ENCODE data around the gene MAP3K12. TPM values are rescaled to one million over a fixed set of nuclear protein-coding genes. Genes with fewer than 3 reads are reported as not detected.
"Not testable (repeated sequence)": the region's sequence is repeated elsewhere in the genome, so short reads cannot be mapped to it uniquely, and the experiment has no call there.

The MAP3K12 gene, protein sequence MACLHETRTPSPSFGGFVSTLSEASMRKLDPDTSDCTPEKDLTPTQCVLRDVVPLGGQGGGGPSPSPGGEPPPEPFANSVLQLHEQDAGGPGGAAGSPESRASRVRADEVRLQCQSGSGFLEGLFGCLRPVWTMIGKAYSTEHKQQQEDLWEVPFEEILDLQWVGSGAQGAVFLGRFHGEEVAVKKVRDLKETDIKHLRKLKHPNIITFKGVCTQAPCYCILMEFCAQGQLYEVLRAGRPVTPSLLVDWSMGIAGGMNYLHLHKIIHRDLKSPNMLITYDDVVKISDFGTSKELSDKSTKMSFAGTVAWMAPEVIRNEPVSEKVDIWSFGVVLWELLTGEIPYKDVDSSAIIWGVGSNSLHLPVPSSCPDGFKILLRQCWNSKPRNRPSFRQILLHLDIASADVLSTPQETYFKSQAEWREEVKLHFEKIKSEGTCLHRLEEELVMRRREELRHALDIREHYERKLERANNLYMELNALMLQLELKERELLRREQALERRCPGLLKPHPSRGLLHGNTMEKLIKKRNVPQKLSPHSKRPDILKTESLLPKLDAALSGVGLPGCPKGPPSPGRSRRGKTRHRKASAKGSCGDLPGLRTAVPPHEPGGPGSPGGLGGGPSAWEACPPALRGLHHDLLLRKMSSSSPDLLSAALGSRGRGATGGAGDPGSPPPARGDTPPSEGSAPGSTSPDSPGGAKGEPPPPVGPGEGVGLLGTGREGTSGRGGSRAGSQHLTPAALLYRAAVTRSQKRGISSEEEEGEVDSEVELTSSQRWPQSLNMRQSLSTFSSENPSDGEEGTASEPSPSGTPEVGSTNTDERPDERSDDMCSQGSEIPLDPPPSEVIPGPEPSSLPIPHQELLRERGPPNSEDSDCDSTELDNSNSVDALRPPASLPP
- total RNA-seq (2022) (4.6 and 5.8 TPM in 2 replicates), Bru-seq, nascent RNA (percentile 32 among the genes with signal in this experiment), BruChase-seq, experiment 1, labeled RNA remaining after a 6-hour chase (percentile 46 among the genes with signal in this experiment), BruChase-seq, experiment 2, labeled RNA remaining after a 2-hour chase (percentile 38 among the genes with signal in this experiment)
- long read RNA-seq, partial matches to known transcripts: 2 of 30 reads
- long read RNA-seq, other reads (novel, unspliced or antisense): 28 of 30 reads

DNA sequence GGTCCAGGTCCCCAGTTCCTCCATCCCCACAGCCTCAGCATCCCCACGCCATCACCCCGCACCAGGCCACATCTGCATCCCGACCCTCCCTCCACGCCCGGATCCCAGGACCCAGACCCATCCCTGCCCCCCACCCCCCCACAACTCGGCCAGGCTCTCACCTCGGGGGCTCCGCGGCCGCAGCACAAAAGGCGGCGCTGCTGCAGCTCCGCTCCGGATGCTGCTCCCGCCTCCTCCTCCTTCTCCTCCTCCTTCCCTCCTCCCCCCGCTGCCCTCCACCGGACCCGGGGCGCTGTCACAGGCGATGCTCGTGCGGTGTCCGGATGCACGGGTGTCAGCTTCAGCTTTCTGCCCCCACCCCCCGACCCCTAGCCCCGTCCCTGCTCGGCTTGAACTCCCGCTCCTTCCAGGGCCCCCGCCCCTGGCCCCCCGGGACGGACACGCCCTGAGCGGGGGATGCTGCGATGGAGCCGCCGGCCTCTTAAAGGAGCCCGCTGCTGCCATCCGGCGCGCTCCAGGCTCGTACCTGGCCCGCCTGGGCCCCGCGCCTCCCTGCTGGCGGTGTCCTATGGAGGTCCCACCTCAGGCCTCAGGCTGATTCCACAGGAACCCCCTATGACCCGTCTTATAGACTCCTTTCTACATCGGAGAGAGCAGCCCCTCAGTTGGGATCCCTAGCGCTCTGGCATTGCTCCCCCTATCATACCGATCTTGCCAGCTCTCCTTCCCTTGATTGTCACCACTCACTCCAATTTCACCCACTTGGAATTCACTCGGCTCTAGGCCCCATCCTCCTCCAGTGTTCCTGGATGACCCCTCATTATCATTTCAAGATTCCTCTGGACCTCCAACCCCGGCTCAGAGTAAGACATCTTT lies at the start of gene MAP3K12:
Gene MAP3K12, minus strand, starts transcription at position 193 of the 876 bp plus-strand sequence. CDS start 12,067 bp downstream, outside the sequence.
- TF ChIP-seq, protein P1, sequence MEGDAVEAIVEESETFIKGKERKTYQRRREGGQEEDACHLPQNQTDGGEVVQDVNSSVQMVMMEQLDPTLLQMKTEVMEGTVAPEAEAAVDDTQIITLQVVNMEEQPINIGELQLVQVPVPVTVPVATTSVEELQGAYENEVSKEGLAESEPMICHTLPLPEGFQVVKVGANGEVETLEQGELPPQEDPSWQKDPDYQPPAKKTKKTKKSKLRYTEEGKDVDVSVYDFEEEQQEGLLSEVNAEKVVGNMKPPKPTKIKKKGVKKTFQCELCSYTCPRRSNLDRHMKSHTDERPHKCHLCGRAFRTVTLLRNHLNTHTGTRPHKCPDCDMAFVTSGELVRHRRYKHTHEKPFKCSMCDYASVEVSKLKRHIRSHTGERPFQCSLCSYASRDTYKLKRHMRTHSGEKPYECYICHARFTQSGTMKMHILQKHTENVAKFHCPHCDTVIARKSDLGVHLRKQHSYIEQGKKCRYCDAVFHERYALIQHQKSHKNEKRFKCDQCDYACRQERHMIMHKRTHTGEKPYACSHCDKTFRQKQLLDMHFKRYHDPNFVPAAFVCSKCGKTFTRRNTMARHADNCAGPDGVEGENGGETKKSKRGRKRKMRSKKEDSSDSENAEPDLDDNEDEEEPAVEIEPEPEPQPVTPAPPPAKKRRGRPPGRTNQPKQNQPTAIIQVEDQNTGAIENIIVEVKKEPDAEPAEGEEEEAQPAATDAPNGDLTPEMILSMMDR (IDR thresholded peaks at IDR 0.05; ENCODE audit: unreplicated experiment): no peak
- Mint-ChIP-seq H3K4me1 (ENCODE audit: low read depth, unreplicated experiment) (peaks cover 29% of the 10 kb centered on the region), H3K4me3 (ENCODE audit: low read depth, unreplicated experiment) (peak within 1 kb of the TSS; percentile 76), H3K27me3 (ENCODE audit: unreplicated experiment) (peaks cover 10% of the 10 kb centered on the region), H3K36me3 (ENCODE audit: insufficient read depth, unreplicated experiment) (peaks cover 43% of the 10 kb centered on the region), H3K27ac (ENCODE audit: unreplicated experiment) (peak within 1 kb of the TSS; percentile 62), H3K9me3 (ENCODE audit: low read depth, unreplicated experiment) (no peaks in the 10 kb centered on the region)
- CTCF ChIA-PET: interaction anchor here (0.6 kb wide), 1 partner anchor 15 kb away, joined by 4 read pairs; no protein-coding TSS in a partner anchor
- intact Hi-C loops (cut with micrococcal nuclease; ENCODE audit: unreplicated experiment): no loop called here
- peak; percentile 32 for DNase-seq
- BruUV-seq (replicated peaks): no TSS peak

DNA sequence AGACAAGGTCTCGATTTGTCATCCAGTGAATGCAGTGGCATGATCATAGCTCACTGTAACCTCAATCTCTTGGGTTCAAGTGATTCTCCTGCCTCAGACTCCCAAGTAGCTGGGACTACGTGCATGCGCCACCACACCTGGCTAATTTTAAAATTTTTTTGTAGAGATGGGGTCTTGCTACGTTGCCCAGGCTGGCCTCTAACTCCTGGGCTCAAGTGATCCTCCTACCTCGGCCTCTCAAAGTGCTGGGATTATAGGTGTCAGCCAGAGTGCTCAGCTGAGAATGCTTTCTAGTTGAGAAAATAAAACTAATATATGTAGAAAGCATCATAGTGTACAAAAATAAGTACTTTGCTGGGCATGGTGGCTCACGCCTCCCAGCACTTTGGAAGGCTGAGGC lies 49.1 kb upstream of the MAP3K12 start:
- not testable (repeated sequence) for H3K27me3 Mint-ChIP-seq (ENCODE audit: unreplicated experiment); H3K36me3 Mint-ChIP-seq (ENCODE audit: insufficient read depth, unreplicated experiment); H3K4me1 Mint-ChIP-seq (ENCODE audit: low read depth, unreplicated experiment); H3K9me3 Mint-ChIP-seq (ENCODE audit: low read depth, unreplicated experiment); H3K27ac Mint-ChIP-seq (ENCODE audit: unreplicated experiment); BruUV-seq (replicated peaks); H3K4me3 Mint-ChIP-seq (ENCODE audit: low read depth, unreplicated experiment); DNase-seq
- CTCF ChIA-PET: interaction anchor here (0.6 kb wide), 1 partner anchor 250 kb away, joined by 3 read pairs; no protein-coding TSS in a partner anchor
- intact Hi-C loops (cut with micrococcal nuclease; ENCODE audit: unreplicated experiment): loop anchor here (10.0 kb wide), 1 partner anchor 56 kb away; no protein-coding TSS in a partner anchor

DNA sequence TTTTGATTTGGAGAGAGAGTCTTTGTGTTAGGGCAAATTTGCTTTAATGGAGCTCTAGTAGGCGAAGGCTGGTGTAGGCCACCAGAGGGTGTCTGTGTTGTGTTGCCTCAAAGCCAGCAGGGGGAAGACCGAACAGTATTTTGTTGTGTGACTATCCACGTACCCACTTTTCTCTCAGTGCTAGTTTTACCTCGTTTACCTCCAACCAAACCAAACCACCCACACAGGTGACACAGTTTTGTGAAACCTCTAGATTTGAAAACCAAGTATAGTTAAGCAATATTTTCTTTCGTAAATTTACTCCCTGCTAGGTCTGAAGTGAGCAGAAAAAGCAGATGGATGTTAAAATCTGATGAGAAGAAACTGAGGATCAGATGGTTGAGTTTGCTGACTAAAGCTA lies 44.3 kb upstream of the MAP3K12 start:
- Mint-ChIP-seq H3K4me3 (ENCODE audit: low read depth, unreplicated experiment) (no peak overlapping the region), H3K27ac (ENCODE audit: unreplicated experiment) (no peak overlapping the region), H3K27me3 (ENCODE audit: unreplicated experiment) (no peaks in the 10 kb centered on the region), H3K9me3 (ENCODE audit: low read depth, unreplicated experiment) (no peaks in the 10 kb centered on the region), H3K36me3 (ENCODE audit: insufficient read depth, unreplicated experiment) (no peaks in the 10 kb centered on the region), H3K4me1 (ENCODE audit: low read depth, unreplicated experiment) (no peaks in the 10 kb centered on the region)
- intact Hi-C loops (cut with micrococcal nuclease; ENCODE audit: unreplicated experiment): loop anchor here (1.0 to 10.0 kb wide), 2 partner anchors 61 to 133 kb away; partner anchors contain the start of gene ATP5MC2
- DNase-seq: peak; percentile 40
- TF ChIP-seq, protein P1 (IDR thresholded peaks at IDR 0.05; ENCODE audit: unreplicated experiment): peak; percentile 25
- CTCF ChIA-PET: interaction anchor here (0.6 to 1.7 kb wide), 5 partner anchors 18 to 134 kb away, joined by 3 to 23 read pairs (median 3); partner anchors contain the start of genes ATF7 and ATP5MC2
- BruUV-seq (replicated peaks): no TSS peak

DNA sequence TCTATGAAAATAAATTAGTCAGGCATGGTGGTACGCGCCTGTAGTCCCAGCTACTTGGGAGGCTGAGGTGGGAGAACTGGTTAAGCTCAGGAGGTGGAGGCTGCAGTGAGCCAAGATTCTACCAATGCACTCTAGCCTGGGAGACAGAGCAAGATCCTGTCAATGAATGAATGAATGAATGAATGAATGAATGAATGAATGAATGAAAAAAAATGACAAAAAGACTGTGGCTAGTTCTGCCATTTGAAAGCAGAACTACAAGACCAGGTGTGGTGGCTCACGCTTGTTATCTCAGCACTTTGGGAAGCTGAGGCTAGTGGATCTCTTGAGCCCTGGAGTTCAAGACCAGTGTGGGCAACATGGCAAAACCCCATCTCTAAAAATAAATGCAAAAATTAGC lies 40.3 kb upstream of the MAP3K12 start:
- TF ChIP-seq, protein P1 (IDR thresholded peaks at IDR 0.05; ENCODE audit: unreplicated experiment): no peak
- Mint-ChIP-seq H3K9me3 (ENCODE audit: low read depth, unreplicated experiment) (no peaks in the 10 kb centered on the region), H3K4me3 (ENCODE audit: low read depth, unreplicated experiment) (no peak overlapping the region), H3K4me1 (ENCODE audit: low read depth, unreplicated experiment) (no peaks in the 10 kb centered on the region), H3K36me3 (ENCODE audit: insufficient read depth, unreplicated experiment) (peaks cover 15% of the 10 kb centered on the region), H3K27ac (ENCODE audit: unreplicated experiment) (no peak overlapping the region), H3K27me3 (ENCODE audit: unreplicated experiment) (no peaks in the 10 kb centered on the region)
- no TSS peak for BruUV-seq (replicated peaks)
- no peak for DNase-seq
- intact Hi-C loops (cut with micrococcal nuclease; ENCODE audit: unreplicated experiment): no loop called here
- CTCF ChIA-PET: interaction anchor here (1.1 kb wide), 1 partner anchor 119 kb away, joined by 3 read pairs; no protein-coding TSS in a partner anchor

Measured in Calu3 (cell line).